Kidney glomerular epithelial cell (primary cell): ENCODE measurements around the gene RASGRF1.

Experiments
- DNase-seq: peaks from one replicate; lab custom pipeline; 2025; lab: John Stamatoyannopoulos, UW

Gene RASGRF1

GRCh38 chr15:79101866-79102581 lies 11.4 kb upstream of the RASGRF1 start:
- DNase-seq, result no peak

GRCh38 chr15:79099692-79100091 lies 9.1 kb upstream of the RASGRF1 start:
- no peak for DNase-seq

GRCh38 chr15:79094611-79095021 lies 4.0 kb upstream of the RASGRF1 start:
- DNase-seq, result no peak

- no peak for DNase-seq
These were observed 2.9 kb upstream of the RASGRF1 start for GRCh38 chr15:79093352-79093935.

- no peak for DNase-seq
These were observed 1.8 kb upstream of the RASGRF1 start for GRCh38 chr15:79092382-79092781.

GRCh38 chr15:79091204-79091867 lies 756 bp upstream of the RASGRF1 start:
- no peak for DNase-seq

- DNase-seq, result no peak
These were observed 592 bp downstream of the RASGRF1 start for GRCh38 chr15:79089890-79090486.

GRCh38 chr15:79089331-79089889 lies 1.2 kb downstream of the RASGRF1 start:
- DNase-seq, result no peak

- DNase-seq, result no peak
These were observed 2.0 kb downstream of the RASGRF1 start for GRCh38 chr15:79088426-79089205.

- no peak for DNase-seq
These were observed 3.8 kb downstream of the RASGRF1 start for GRCh38 chr15:79086814-79087213.

GRCh38 chr15:79084308-79084968 lies 6.1 kb downstream of the RASGRF1 start:
- DNase-seq, result no peak

- DNase-seq, result no peak
These were observed 7.4 kb downstream of the RASGRF1 start for GRCh38 chr15:79083154-79083553.

- no peak for DNase-seq
These were observed 8.1 kb downstream of the RASGRF1 start for GRCh38 chr15:79082363-79083070.

GRCh38 chr15:79078763-79079410 lies 11.7 kb downstream of the RASGRF1 start:
- DNase-seq, result peak; percentile 0

- DNase-seq, result no peak
These were observed 12.6 kb downstream of the RASGRF1 start for GRCh38 chr15:79078003-79078402.

GRCh38 chr15:79076661-79077060 lies 13.9 kb downstream of the RASGRF1 start:
- no peak for DNase-seq

- no peak for DNase-seq
These were observed 15.3 kb downstream of the RASGRF1 start for GRCh38 chr15:79075256-79075655.

- no peak for DNase-seq
These were observed 17.2 kb downstream of the RASGRF1 start for GRCh38 chr15:79073336-79073735.

- DNase-seq, result no peak
These were observed 18.7 kb downstream of the RASGRF1 start for GRCh38 chr15:79071901-79072300.

GRCh38 chr15:79068790-79069189 lies 21.8 kb downstream of the RASGRF1 start:
- no peak for DNase-seq
